ENCODE measurements around the gene MROH8. TPM values are rescaled to one million over a fixed set of nuclear protein-coding genes. Genes with fewer than 3 reads are reported as not detected.

Gene MROH8
- total RNA-seq, 2 experiments from 2014 or later, result 1.3 to 5.7 TPM

DNA sequence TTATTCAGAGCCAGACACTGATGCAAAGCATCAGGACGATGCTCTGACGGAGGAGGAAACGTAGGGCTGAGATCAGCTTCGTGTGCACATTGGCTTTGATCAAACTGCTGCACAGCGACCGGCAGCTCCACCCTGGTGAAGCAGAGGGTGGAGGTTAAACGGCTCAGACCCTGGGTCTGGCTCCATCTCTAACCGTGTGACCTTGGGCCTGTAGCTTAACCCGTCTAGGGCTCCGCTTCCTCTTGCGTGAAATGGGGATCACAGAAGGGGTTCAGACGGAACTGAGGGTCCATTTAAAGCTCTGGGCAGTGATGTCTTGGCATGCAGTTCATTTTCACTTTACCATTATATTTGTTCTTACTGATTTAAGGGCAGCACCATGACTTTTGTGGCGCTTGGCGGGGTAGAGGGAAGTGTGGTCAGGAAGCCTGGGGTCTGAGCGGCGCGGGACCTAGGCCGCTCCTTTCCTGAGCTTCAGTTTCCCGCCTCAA lies 84.2 kb downstream of the MROH8 start:
- Histone ChIP-seq H3K79me2 (ENCODE audit: insufficient read depth, low read depth, low read length) (peaks cover 51% of the 10 kb centered on the region), H3K4me2 (ENCODE audit: low read length) (peak overlapping the region; percentile 89), H3K9me3 (ENCODE audit: low read length) (no peaks in the 10 kb centered on the region; the same call in 1 of the 2 replicates), H3K4me1 (ENCODE audit: insufficient read depth, low read length, poor library complexity, severe bottlenecking) (peaks cover 37% of the 10 kb centered on the region), H4K20me1 (ENCODE audit: insufficient read depth, low read length) (no peaks in the 10 kb centered on the region), H3K9me2 (ENCODE audit: insufficient read depth, low read length) (no peaks in the 10 kb centered on the region), H2AFZ (ENCODE audit: low read length) (peak overlapping the region; percentile 51; the same call in 1 of the 2 replicates), H3K4me3 (ENCODE audit: low read depth, low read length, poor library complexity, severe bottlenecking) (peak overlapping the region; percentile 83), H3K27ac (ENCODE audit: low read depth, low read length, poor library complexity, severe bottlenecking) (peak overlapping the region; percentile 86), H3K36me3 (ENCODE audit: insufficient read depth, low read length) (peaks cover 47% of the 10 kb centered on the region)
- CTCF ChIA-PET (ENCODE audit: unreplicated experiment), result interaction anchor here (0.6 kb wide), 1 partner anchor 131 kb away, joined by 3 read pairs; no protein-coding TSS in a partner anchor
- no peak for TF ChIP-seq EZH2phosphoT487 (IDR thresholded peaks at IDR 0.05; ENCODE audit: borderline replicate concordance, low read depth, low read length)
- TF ChIP-seq, protein P1, sequence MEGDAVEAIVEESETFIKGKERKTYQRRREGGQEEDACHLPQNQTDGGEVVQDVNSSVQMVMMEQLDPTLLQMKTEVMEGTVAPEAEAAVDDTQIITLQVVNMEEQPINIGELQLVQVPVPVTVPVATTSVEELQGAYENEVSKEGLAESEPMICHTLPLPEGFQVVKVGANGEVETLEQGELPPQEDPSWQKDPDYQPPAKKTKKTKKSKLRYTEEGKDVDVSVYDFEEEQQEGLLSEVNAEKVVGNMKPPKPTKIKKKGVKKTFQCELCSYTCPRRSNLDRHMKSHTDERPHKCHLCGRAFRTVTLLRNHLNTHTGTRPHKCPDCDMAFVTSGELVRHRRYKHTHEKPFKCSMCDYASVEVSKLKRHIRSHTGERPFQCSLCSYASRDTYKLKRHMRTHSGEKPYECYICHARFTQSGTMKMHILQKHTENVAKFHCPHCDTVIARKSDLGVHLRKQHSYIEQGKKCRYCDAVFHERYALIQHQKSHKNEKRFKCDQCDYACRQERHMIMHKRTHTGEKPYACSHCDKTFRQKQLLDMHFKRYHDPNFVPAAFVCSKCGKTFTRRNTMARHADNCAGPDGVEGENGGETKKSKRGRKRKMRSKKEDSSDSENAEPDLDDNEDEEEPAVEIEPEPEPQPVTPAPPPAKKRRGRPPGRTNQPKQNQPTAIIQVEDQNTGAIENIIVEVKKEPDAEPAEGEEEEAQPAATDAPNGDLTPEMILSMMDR (conservative IDR thresholded peaks at IDR 0.05; ENCODE audit: low read length), result no peak
- intact Hi-C loops (cut with micrococcal nuclease; ENCODE audit: unreplicated experiment), result loop anchor here (2.0 to 5.0 kb wide), 2 partner anchors 84 to 143 kb away; partner anchors contain the start of genes MROH8, RPN2 and SAMHD1
- POLR2A ChIA-PET, result interaction anchor here (0.5 to 1.6 kb wide), 12 partner anchors 8 to 194 kb away, joined by 3 to 7 read pairs (median 3); partner anchors contain the start of genes MANBAL, MROH8 and RPN2
- no TSS peak for BruUV-seq (replicated peaks)
- DNase-seq (ENCODE audit: low spot score), result peak; percentile 82

DNA sequence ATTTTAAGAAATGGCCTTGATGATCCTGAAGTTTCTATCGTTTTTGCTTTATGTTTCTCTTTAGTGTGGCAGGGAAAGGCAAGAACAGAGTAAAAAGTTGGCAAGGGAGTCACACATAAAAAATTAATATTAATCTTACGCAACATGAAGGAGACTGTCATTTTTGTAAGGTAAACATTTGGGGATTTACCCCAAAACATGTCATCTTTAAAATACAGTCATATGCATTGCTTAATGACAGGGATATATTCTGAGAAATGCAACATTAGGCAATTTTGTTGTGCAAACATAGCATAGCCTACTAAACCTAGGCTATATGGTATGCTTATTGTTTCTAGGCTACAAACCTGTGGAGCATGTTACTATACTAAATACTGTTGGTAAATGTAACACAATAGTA lies 88.9 kb downstream of the MROH8 start:
- Histone ChIP-seq H3K4me1 (ENCODE audit: insufficient read depth, low read length, poor library complexity, severe bottlenecking) (peaks cover 19% of the 10 kb centered on the region), H3K9me3 (ENCODE audit: low read length) (no peaks in the 10 kb centered on the region; the same call in 1 of the 2 replicates), H3K4me2 (ENCODE audit: low read length) (no peak overlapping the region), H3K79me2 (ENCODE audit: insufficient read depth, low read depth, low read length) (peaks cover 96% of the 10 kb centered on the region), H3K36me3 (ENCODE audit: insufficient read depth, low read length) (peaks cover 93% of the 10 kb centered on the region), H3K9me2 (ENCODE audit: insufficient read depth, low read length) (no peaks in the 10 kb centered on the region), H3K4me3 (ENCODE audit: low read depth, low read length, poor library complexity, severe bottlenecking) (no peak overlapping the region), H4K20me1 (ENCODE audit: insufficient read depth, low read length) (no peaks in the 10 kb centered on the region), H3K27ac (ENCODE audit: low read depth, low read length, poor library complexity, severe bottlenecking) (no peak overlapping the region), H2AFZ (ENCODE audit: low read length) (no peak overlapping the region)
- ChIA-PET POLR2A (no interaction called here), CTCF (ENCODE audit: unreplicated experiment) (no interaction called here)
- no TSS peak for BruUV-seq (replicated peaks)
- DNase-seq (ENCODE audit: low spot score), result no peak
- TF ChIP-seq, protein P1 (conservative IDR thresholded peaks at IDR 0.05; ENCODE audit: low read length), result no peak
- TF ChIP-seq EZH2phosphoT487 (IDR thresholded peaks at IDR 0.05; ENCODE audit: borderline replicate concordance, low read depth, low read length), result no peak
- intact Hi-C loops (cut with micrococcal nuclease; ENCODE audit: unreplicated experiment), result no loop called here

DNA sequence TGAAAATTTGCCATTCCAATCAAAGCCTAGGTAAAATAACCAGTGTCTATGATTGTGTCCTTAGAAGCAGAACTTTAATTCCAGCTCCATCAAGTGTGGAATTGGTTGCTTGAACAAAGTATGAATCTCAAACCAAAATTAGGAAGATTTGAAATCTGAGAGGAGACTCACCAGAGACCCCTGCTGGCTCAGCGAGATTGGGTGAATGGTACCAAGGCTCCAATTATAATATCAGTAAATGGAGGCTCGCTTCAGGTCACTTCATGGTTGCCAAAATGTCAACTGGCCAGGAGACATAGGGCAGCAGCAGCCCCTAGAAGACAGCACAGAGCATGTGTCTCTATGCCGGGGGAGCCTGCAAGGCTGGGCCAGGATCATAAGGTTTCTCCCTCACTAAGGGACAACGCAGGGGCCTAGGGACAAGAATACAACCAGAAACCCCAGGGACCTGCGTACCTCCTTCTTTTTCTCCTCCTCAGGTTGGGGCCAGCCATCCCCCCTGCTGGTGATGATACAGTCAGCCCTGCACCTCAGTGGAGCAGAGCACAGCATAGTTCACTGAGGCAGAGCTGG lies 97.5 kb downstream of the MROH8 start:
- Histone ChIP-seq H3K79me2 (ENCODE audit: insufficient read depth, low read depth, low read length) (peaks cover 95% of the 10 kb centered on the region), H3K4me3 (ENCODE audit: low read depth, low read length, poor library complexity, severe bottlenecking) (no peak overlapping the region)
- POLR2A ChIA-PET, result no interaction called here

More for the DNA sequence above, 97.5 kb downstream of the MROH8 start:
- Histone ChIP-seq H3K27ac (ENCODE audit: low read depth, low read length, poor library complexity, severe bottlenecking) (no peak overlapping the region), H3K9me2 (ENCODE audit: insufficient read depth, low read length) (no peaks in the 10 kb centered on the region), H3K4me2 (ENCODE audit: low read length) (no peak overlapping the region), H3K9me3 (ENCODE audit: low read length) (no peaks in the 10 kb centered on the region), H4K20me1 (ENCODE audit: insufficient read depth, low read length) (no peaks in the 10 kb centered on the region), H3K4me1 (ENCODE audit: insufficient read depth, low read length, poor library complexity, severe bottlenecking) (no peaks in the 10 kb centered on the region), H3K36me3 (ENCODE audit: insufficient read depth, low read length) (peaks cover 97% of the 10 kb centered on the region), H2AFZ (ENCODE audit: low read length) (no peak overlapping the region)
- no TSS peak for BruUV-seq (replicated peaks)
- CTCF ChIA-PET (ENCODE audit: unreplicated experiment), result no interaction called here
- no peak for DNase-seq (ENCODE audit: low spot score)
- intact Hi-C loops (cut with micrococcal nuclease; ENCODE audit: unreplicated experiment), result no loop called here
- TF ChIP-seq EZH2phosphoT487 (IDR thresholded peaks at IDR 0.05; ENCODE audit: borderline replicate concordance, low read depth, low read length), result no peak
- TF ChIP-seq, protein P1 (conservative IDR thresholded peaks at IDR 0.05; ENCODE audit: low read length), result peak; percentile 75

Measured in OCI-LY7 (cell line).